ENCODE data around the gene DYRK2. TPM values are rescaled to one million over a fixed set of nuclear protein-coding genes. Genes with fewer than 3 reads are reported as not detected.

DYRK2 gene
- total RNA-seq, 4 donors from 2014 or later, result 8.0 to 16.0 (median 13.2) TPM

DNA sequence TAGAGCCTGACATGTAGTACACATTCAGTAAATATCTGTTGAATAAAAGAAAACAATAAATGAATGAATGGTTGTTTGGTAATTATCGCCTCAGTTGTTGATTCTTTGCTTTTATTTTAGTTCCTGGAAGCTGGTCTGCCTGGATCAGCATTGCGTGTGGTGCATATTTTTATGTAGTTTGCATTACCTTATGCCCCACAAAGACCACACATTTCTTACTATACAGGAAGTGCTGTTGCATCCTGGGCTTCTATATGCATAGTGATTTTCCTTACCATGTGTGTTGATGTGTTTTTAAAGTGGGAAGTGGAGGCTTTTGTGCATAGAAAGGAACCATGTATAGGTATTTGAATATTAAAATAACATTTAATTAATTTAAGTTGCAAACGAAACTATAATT is 43.6 kb downstream of the DYRK2 start:
- no peak overlapping the region for H3K4me3 ChIP-seq (ENCODE audit: low read depth, poor library complexity, severe bottlenecking)
- intact Hi-C loops (cut with DNase I; ENCODE audit: low total_unique reads), result loop anchor here (1.0 kb wide), 1 partner anchor 26 kb away; no protein-coding TSS in a partner anchor
- WGBS, 2 donors, result 94 to 96% methylated on average over 3 of the region's 3 CpGs
- TF ChIP-seq POLR2A (IDR thresholded peaks at IDR 0.05), result no peak
- TF ChIP-seq, protein P1, sequence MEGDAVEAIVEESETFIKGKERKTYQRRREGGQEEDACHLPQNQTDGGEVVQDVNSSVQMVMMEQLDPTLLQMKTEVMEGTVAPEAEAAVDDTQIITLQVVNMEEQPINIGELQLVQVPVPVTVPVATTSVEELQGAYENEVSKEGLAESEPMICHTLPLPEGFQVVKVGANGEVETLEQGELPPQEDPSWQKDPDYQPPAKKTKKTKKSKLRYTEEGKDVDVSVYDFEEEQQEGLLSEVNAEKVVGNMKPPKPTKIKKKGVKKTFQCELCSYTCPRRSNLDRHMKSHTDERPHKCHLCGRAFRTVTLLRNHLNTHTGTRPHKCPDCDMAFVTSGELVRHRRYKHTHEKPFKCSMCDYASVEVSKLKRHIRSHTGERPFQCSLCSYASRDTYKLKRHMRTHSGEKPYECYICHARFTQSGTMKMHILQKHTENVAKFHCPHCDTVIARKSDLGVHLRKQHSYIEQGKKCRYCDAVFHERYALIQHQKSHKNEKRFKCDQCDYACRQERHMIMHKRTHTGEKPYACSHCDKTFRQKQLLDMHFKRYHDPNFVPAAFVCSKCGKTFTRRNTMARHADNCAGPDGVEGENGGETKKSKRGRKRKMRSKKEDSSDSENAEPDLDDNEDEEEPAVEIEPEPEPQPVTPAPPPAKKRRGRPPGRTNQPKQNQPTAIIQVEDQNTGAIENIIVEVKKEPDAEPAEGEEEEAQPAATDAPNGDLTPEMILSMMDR (IDR thresholded peaks at IDR 0.05), result no peak
- no peak for DNase-seq (ENCODE audit: low spot score in 2 of 2)

DNA sequence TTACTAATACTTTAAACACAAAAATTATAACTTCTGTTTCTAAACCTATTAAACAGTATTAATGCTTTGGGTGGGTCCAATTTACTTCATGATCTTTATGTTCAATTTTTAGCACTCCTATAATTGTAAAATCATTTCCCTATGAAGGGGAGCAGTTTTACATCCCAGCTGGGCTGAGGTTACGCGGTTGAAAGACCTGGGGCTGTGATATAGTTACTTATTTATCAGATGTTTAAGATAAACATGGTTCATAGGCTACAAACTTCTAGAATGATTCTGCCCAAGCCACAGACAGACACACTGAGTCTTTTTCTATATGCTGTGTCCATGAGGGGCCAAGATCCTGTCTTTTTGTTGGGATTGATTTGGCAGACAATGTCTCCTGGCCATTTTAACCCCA is 44.4 kb downstream of the DYRK2 start:
- intact Hi-C loops (cut with DNase I; ENCODE audit: low total_unique reads), result loop anchor here (1.0 kb wide), 1 partner anchor 25 kb away; no protein-coding TSS in a partner anchor
- no peak for DNase-seq (ENCODE audit: low spot score in 2 of 2)
- no peak for TF ChIP-seq POLR2A (IDR thresholded peaks at IDR 0.05)
- TF ChIP-seq, protein P1 (IDR thresholded peaks at IDR 0.05), result no peak
- no peak overlapping the region for H3K4me3 ChIP-seq (ENCODE audit: low read depth, poor library complexity, severe bottlenecking)
- 95 to 98% methylated on average over 2 of the region's 2 CpGs for WGBS, 2 donors

DNA sequence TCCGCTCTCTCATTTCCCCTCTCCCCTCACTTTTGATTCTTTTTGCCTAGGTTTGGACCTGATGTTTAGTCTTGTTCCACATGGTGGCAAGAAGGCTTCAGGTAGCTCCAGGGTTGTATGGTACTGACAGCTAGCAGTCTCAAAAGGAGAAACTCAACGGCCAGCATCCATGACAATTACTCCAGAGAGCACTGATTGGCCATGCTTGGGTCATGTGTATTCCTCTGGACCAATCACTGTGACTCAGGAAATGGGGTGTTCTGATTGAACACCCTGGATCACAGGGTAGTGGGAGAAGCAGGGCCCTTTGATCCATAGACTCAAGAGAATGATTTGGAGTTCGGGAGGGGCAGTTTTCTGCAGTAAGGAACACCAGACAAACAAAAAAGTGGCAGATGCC is 45.3 kb downstream of the DYRK2 start:
- WGBS, 2 donors, result 83 to 87% methylated on average over 3 of the region's 3 CpGs
- intact Hi-C loops (cut with DNase I; ENCODE audit: low total_unique reads), result no loop called here
- H3K4me3 ChIP-seq (ENCODE audit: low read depth, poor library complexity, severe bottlenecking), result no peak overlapping the region
- no peak for DNase-seq (ENCODE audit: low spot score in 2 of 2)
- no peak for TF ChIP-seq POLR2A (IDR thresholded peaks at IDR 0.05)
- TF ChIP-seq, protein P1 (IDR thresholded peaks at IDR 0.05), result no peak

DNA sequence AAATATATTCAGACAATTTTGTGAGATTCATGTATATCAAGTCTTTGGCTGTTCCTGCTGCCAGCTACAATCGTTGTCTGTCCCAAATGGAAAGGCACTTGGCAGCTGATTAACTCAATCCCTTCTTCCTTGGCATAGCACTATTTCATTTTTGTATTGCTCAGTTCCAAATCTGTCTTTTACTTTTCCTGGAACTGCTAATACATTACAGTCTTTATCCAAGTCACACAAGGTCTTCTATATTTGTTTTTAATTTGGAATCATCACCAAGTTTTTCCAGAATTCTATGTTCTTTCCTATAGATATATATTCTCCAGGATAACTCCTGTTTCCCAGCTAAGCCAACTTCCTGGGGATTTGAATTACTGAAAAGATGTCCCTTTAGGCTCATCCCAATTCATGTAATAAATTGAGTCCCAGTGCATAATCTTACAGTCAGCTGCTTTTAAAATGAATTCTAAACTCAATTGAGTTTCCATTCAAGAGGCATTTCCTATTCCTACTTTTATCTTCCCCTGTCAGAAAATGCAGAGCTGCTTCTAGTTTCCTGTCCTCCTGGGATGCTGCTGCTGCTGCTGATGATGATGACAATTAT is 45.9 kb downstream of the DYRK2 start:
- H3K4me3 ChIP-seq (ENCODE audit: low read depth, poor library complexity, severe bottlenecking), result no peak overlapping the region
- TF ChIP-seq, protein P1 (IDR thresholded peaks at IDR 0.05), result no peak
- TF ChIP-seq POLR2A (IDR thresholded peaks at IDR 0.05), result no peak
- WGBS, 2 donors, result 11 to 18% methylated on average over 1 of the region's 1 CpG
- intact Hi-C loops (cut with DNase I; ENCODE audit: low total_unique reads), result no loop called here
- no peak for DNase-seq (ENCODE audit: low spot score in 2 of 2)

DNA sequence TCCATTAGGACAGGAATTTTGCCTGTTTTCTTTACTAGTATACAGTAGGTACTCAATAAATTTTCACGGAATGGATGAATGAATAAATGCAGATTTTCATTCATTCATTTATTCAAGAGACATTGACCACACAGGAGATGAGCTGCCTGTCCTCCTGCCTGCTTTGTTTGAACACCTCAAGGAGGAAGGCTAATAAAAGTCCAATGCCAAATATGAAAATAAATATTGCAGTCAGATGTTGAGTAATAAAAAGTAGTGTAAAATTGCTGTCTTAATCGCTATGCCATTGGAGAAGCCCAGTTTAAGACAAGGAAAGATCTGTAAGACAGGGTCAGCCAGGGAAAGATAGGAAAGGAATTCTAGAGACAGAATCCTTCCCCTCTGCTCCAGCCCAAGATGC is 47.4 kb downstream of the DYRK2 start:
- intact Hi-C loops (cut with DNase I; ENCODE audit: low total_unique reads), result no loop called here
- WGBS, 2 donors, result 87 to 88% methylated on average over 2 of the region's 2 CpGs
- no peak for TF ChIP-seq POLR2A (IDR thresholded peaks at IDR 0.05)
- TF ChIP-seq, protein P1 (IDR thresholded peaks at IDR 0.05), result no peak
- DNase-seq (ENCODE audit: low spot score in 2 of 2), result no peak
- H3K4me3 ChIP-seq (ENCODE audit: low read depth, poor library complexity, severe bottlenecking), result no peak overlapping the region

DNA sequence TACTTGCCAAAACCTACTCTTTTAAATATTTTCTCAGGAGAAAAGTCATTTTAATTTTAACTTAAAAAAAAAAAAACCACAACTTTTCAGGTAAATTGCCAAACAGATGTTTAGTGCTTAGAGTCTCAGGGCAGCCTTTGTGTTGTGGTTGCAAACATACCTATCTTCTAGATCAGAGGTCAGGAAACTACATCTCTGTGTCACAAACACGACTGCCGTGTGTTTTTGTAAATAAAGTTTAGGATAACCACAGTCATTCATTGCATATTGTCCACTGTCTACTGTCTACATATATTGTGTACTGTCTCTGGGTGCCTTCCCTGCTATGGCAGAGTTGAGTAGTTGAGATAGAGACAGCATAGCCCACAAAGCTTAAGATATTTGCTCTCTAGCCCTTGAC is 48.9 kb downstream of the DYRK2 start:
- DNase-seq (ENCODE audit: low spot score in 2 of 2), result no peak
- WGBS, 2 donors, result 80 to 90% methylated on average over 2 of the region's 2 CpGs
- no peak overlapping the region for H3K4me3 ChIP-seq (ENCODE audit: low read depth, poor library complexity, severe bottlenecking)
- TF ChIP-seq, protein P1 (IDR thresholded peaks at IDR 0.05), result no peak
- no peak for TF ChIP-seq POLR2A (IDR thresholded peaks at IDR 0.05)
- intact Hi-C loops (cut with DNase I; ENCODE audit: low total_unique reads), result no loop called here
